Measurements from ENCODE around the gene UQCC3.
"Not testable (repeated sequence)": the region's sequence is repeated elsewhere in the genome, so short reads cannot be mapped to it uniquely, and the experiment has no call there.

The UQCC3 gene

GRCh38 chr11:62666259-62666926 lies 5.1 kb upstream of the UQCC3 start:
- no peak for DNase-seq

GRCh38 chr11:62667460-62667859 lies 4.0 kb upstream of the UQCC3 start:
- DNase-seq, result no peak

GRCh38 chr11:62669420-62670161 lies 1.9 kb upstream of the UQCC3 start:
- no peak for DNase-seq

- DNase-seq, result no peak
Observed at GRCh38 chr11:62671236-62671607, 251 bp upstream of the UQCC3 start.

- DNase-seq, result no peak
Observed at GRCh38 chr11:62673196-62673525, 1.7 kb downstream of the UQCC3 start.

GRCh38 chr11:62675415-62675814 lies 3.9 kb downstream of the UQCC3 start:
- DNase-seq, result not testable (repeated sequence)

- DNase-seq, result no peak
Observed at GRCh38 chr11:62676698-62677097, 5.2 kb downstream of the UQCC3 start.

- no peak for DNase-seq
Observed at GRCh38 chr11:62677156-62677555, 5.7 kb downstream of the UQCC3 start.

GRCh38 chr11:62677714-62678113 lies 6.2 kb downstream of the UQCC3 start:
- no peak for DNase-seq

- no peak for DNase-seq
Observed at GRCh38 chr11:62678433-62678769, 6.9 kb downstream of the UQCC3 start.

- DNase-seq, result peak; percentile 83
Observed at GRCh38 chr11:62678770-62679696, 7.6 kb downstream of the UQCC3 start, which contains the start of gene UBXN1. Gene UBXN1 (minus strand): TSS chr11:62679073. CDS start chr11:62678923, 150 bp downstream.

GRCh38 chr11:62680825-62681240 lies 9.4 kb downstream of the UQCC3 start:
- DNase-seq, result peak; percentile 28

GRCh38 chr11:62682518-62682917 lies 11.0 kb downstream of the UQCC3 start:
- DNase-seq, result no peak

- DNase-seq, result no peak
Observed at GRCh38 chr11:62687508-62688396, 16.3 kb downstream of the UQCC3 start.

GRCh38 chr11:62688491-62688890 lies 17.0 kb downstream of the UQCC3 start:
- DNase-seq, result no peak

GRCh38 chr11:62689421-62690183 lies 18.1 kb downstream of the UQCC3 start, which contains the start of gene LRRN4CL:
Gene LRRN4CL (minus strand): TSS chr11:62689530. CDS start chr11:62688508, 1,022 bp downstream.
- DNase-seq, result no peak

GRCh38 chr11:62693624-62694023 lies 22.2 kb downstream of the UQCC3 start:
- DNase-seq, result not testable (repeated sequence)

GRCh38 chr11:62694455-62695167 lies 23.1 kb downstream of the UQCC3 start:
- DNase-seq, result peak; percentile 58

- no peak for DNase-seq
Observed at GRCh38 chr11:62702246-62702645, 30.8 kb downstream of the UQCC3 start.

- not testable (repeated sequence) for DNase-seq
Observed at GRCh38 chr11:62703921-62704320, 32.4 kb downstream of the UQCC3 start.

- no peak for DNase-seq
Observed at GRCh38 chr11:62705413-62705812, 33.9 kb downstream of the UQCC3 start.

Measured in NCI-H774 (cell line).